Loucy (cell line): ENCODE data around the gene XCL1.
A peak's percentile ranks its signal among the peaks of the same experiment; 100 is the strongest.

ENCODE experiments used
- H2AFZ ChIP-seq: fragments of 200-600 bp; sonication (generic); 2 replicates; pipeline ENCODE4 v1.6.0; 2016; ENCODE audit warnings: antibody characterized with exemption, mild to moderate bottlenecking, low read length, moderate library complexity
- H3F3A ChIP-seq: fragments of 200-600 bp; 2 replicates; pipeline ENCODE4 v1.6.0; 2016; ENCODE audit warnings: antibody characterized with exemption, low read depth, mild to moderate bottlenecking
- H3K27me3 ChIP-seq: fragments of 200-600 bp; sonication (generic); 2 replicates; pipeline ENCODE4 v1.6.1; 2014; ENCODE audit warnings: low read length, mild to moderate bottlenecking; ENCODE audit not compliant: insufficient read depth, poor library complexity, severe bottlenecking
- H3K36me3 ChIP-seq: fragments of 200-600 bp; sonication (generic); 2 replicates; pipeline ENCODE4 v1.6.1; 2016; ENCODE audit warnings: low read length; ENCODE audit not compliant: insufficient read depth
- H3K4me1 ChIP-seq: fragments of 200-600 bp; sonication (generic); 2 replicates; pipeline ENCODE4 v1.5.1; 2014; ENCODE audit warnings: low read length, mild to moderate bottlenecking; ENCODE audit not compliant: insufficient read depth, poor library complexity, severe bottlenecking
- H3K4me2 ChIP-seq: fragments of 200-600 bp; sonication (generic); 2 replicates; pipeline ENCODE4 v1.6.0; 2014; ENCODE audit warnings: antibody characterized with exemption, low read length, low read depth, mild to moderate bottlenecking; ENCODE audit not compliant: poor library complexity, severe bottlenecking
- H3K4me3 ChIP-seq: fragments of 200-600 bp; sonication (generic); 2 replicates; pipeline ENCODE4 v1.5.1; 2014; ENCODE audit warnings: low read length, mild to moderate bottlenecking, mixed read lengths; ENCODE audit not compliant: poor library complexity, severe bottlenecking
- H3K79me2 ChIP-seq: fragments of 200-600 bp; sonication (generic); 2 replicates; pipeline ENCODE4 v1.6.1; 2014; ENCODE audit warnings: low read length; ENCODE audit not compliant: insufficient read depth
- H3K9ac ChIP-seq: fragments of 200-600 bp; sonication (generic); 2 replicates; pipeline ENCODE4 v1.6.0; 2014; ENCODE audit warnings: mild to moderate bottlenecking, low read depth, low read length, moderate library complexity; ENCODE audit not compliant: poor library complexity, severe bottlenecking
- H3K9me2 ChIP-seq: fragments of 200-600 bp; sonication (generic); replicated peaks from 2 replicates; pipeline ENCODE4 v1.6.1; 2016; ENCODE audit warnings: low read depth, low read length, mixed read lengths
- H3K9me3 ChIP-seq: fragments of 200-600 bp; sonication (generic); 2 replicates; pipeline ENCODE4 v1.6.1; 2014; ENCODE audit warnings: mild to moderate bottlenecking, antibody characterized with exemption, low read length, low read depth; ENCODE audit not compliant: insufficient read depth
- H4K20me1 ChIP-seq: fragments of 200-600 bp; sonication (generic); 2 replicates; pipeline ENCODE4 v1.6.0; 2014; ENCODE audit warnings: antibody characterized with exemption, low read length, mild to moderate bottlenecking; ENCODE audit not compliant: insufficient read depth, poor library complexity, severe bottlenecking
- CTCF ChIP-seq: fragments of 200-600 bp; sonication (generic); conservative IDR thresholded peaks from 2 replicates; pipeline ENCODE4 v1.5.1; 2014; ENCODE audit warnings: mild to moderate bottlenecking, antibody characterized with exemption, low read length
- EZH2phosphoT487 ChIP-seq: fragments of 200-600 bp; IDR thresholded peaks from 2 replicates; pipeline ENCODE4 v1.6.1; 2018; ENCODE audit warnings: antibody characterized with exemption, mild to moderate bottlenecking, moderate library complexity, borderline replicate concordance

The XCL1 gene

GRCh38 chr1:168550971-168551370 is 25.4 kb upstream of the XCL1 start:
- Histone ChIP-seq H3K9me2 (no peaks in the 10 kb centered on the region), H3K36me3 (no peaks in the 10 kb centered on the region), H3K27me3 (no peaks in the 10 kb centered on the region), H3K79me2 (no peaks in the 10 kb centered on the region), H3K9ac (peak overlapping the region; percentile 2), H2AFZ (no peak overlapping the region), H3K9me3 (peaks cover 3% of the 10 kb centered on the region), H4K20me1 (no peaks in the 10 kb centered on the region), H3K4me1 (peaks cover 60% of the 10 kb centered on the region), H3F3A (peaks cover 9% of the 10 kb centered on the region; the same call in 1 of the 2 replicates), H3K4me3 (no peak overlapping the region), H3K4me2 (no peak overlapping the region)
- TF ChIP-seq EZH2phosphoT487 (no peak), CTCF (no peak)

- Histone ChIP-seq H4K20me1 (no peaks in the 10 kb centered on the region), H3K4me1 (peaks cover 68% of the 10 kb centered on the region), H2AFZ (no peak overlapping the region), H3K4me3 (no peak overlapping the region), H3K4me2 (no peak overlapping the region), H3K9ac (peak overlapping the region; percentile 2), H3K27me3 (no peaks in the 10 kb centered on the region), H3F3A (peaks cover 9% of the 10 kb centered on the region; the same call in 1 of the 2 replicates), H3K79me2 (no peaks in the 10 kb centered on the region), H3K36me3 (no peaks in the 10 kb centered on the region), H3K9me3 (peaks cover 3% of the 10 kb centered on the region), H3K9me2 (no peaks in the 10 kb centered on the region)
- TF ChIP-seq CTCF (no peak), EZH2phosphoT487 (no peak)
Observed at GRCh38 chr1:168551688-168552087, 24.7 kb upstream of the XCL1 start.

DNA sequence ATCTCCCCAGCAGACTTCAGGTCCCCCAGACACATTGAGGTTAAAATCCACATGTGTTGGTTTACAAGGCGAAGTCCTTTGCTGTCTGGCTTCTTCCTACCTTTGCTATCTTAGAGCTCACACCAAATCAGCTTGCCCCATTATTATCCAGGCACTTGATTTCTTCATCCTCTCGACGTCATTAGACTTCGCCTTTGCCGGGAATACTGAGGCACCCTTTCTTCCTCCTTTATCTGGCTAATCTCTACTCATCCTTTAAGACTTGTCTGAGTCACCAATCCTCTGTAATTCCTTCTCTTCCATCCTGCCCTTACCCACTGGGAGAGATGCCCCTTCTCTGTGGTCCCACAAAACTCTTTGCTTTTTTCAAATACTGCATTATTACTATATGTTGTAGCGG is 23.4 kb upstream of the XCL1 start:
- H3F3A ChIP-seq: peaks cover 9% of the 10 kb centered on the region; the same call in 1 of the 2 replicates
- TF ChIP-seq EZH2phosphoT487 (no peak), CTCF (no peak)
- H3K9ac ChIP-seq: no peak overlapping the region
- H3K79me2 ChIP-seq: no peaks in the 10 kb centered on the region
- peaks cover 3% of the 10 kb centered on the region for H3K9me3 ChIP-seq
- H2AFZ ChIP-seq: no peak overlapping the region
- no peaks in the 10 kb centered on the region for H4K20me1 ChIP-seq
- H3K4me1 ChIP-seq: peaks cover 80% of the 10 kb centered on the region
- no peaks in the 10 kb centered on the region for H3K9me2 ChIP-seq
- no peaks in the 10 kb centered on the region for H3K27me3 ChIP-seq
- no peaks in the 10 kb centered on the region for H3K36me3 ChIP-seq
- no peak overlapping the region for H3K4me3 ChIP-seq
- H3K4me2 ChIP-seq: no peak overlapping the region
